ENCODE data around the gene SMG5.

The SMG5 gene

GRCh38 chr1:156291226-156292061 lies 8.8 kb upstream of the SMG5 start:
- TF ChIP-seq GATA2 (IDR thresholded peaks at IDR 0.05; ENCODE audit: low read depth, low read length) (no peak), GATA3 (IDR thresholded peaks at IDR 0.05; ENCODE audit: low read depth, low read length) (no peak)

- TF ChIP-seq GATA2 (IDR thresholded peaks at IDR 0.05; ENCODE audit: low read depth, low read length): no peak
Observed at GRCh38 chr1:156289857-156290256, 7.2 kb upstream of the SMG5 start.

GRCh38 chr1:156286061-156286460 lies 3.4 kb upstream of the SMG5 start:
- TF ChIP-seq GATA3 (IDR thresholded peaks at IDR 0.05; ENCODE audit: low read depth, low read length) (no peak), GATA2 (IDR thresholded peaks at IDR 0.05; ENCODE audit: low read depth, low read length) (no peak)

GRCh38 chr1:156285437-156285836 lies 2.8 kb upstream of the SMG5 start:
- TF ChIP-seq GATA2 (IDR thresholded peaks at IDR 0.05; ENCODE audit: low read depth, low read length) (no peak), GATA3 (IDR thresholded peaks at IDR 0.05; ENCODE audit: low read depth, low read length) (no peak)

- TF ChIP-seq GATA3 (IDR thresholded peaks at IDR 0.05; ENCODE audit: low read depth, low read length) (no peak), GATA2 (IDR thresholded peaks at IDR 0.05; ENCODE audit: low read depth, low read length) (no peak)
Observed at GRCh38 chr1:156284757-156285156, 2.1 kb upstream of the SMG5 start.

GRCh38 chr1:156284112-156284511 lies 1.5 kb upstream of the SMG5 start, which contains the start of gene TMEM79:
TMEM79 (plus strand) TSS chr1:156284325; CDS start chr1:156285227, 902 bp downstream.
- TF ChIP-seq GATA3 (IDR thresholded peaks at IDR 0.05; ENCODE audit: low read depth, low read length) (no peak), GATA2 (IDR thresholded peaks at IDR 0.05; ENCODE audit: low read depth, low read length) (no peak)

GRCh38 chr1:156283521-156283920 lies 896 bp upstream of the SMG5 start:
- no peak for TF ChIP-seq GATA2 (IDR thresholded peaks at IDR 0.05; ENCODE audit: low read depth, low read length)
- TF ChIP-seq GATA3 (IDR thresholded peaks at IDR 0.05; ENCODE audit: low read depth, low read length): no peak

- no peak for TF ChIP-seq GATA3 (IDR thresholded peaks at IDR 0.05; ENCODE audit: low read depth, low read length)
- TF ChIP-seq GATA2 (IDR thresholded peaks at IDR 0.05; ENCODE audit: low read depth, low read length): no peak
Observed at GRCh38 chr1:156281693-156282478, 739 bp downstream of the SMG5 start.

GRCh38 chr1:156281281-156281680 lies 1.3 kb downstream of the SMG5 start:
- TF ChIP-seq GATA3 (IDR thresholded peaks at IDR 0.05; ENCODE audit: low read depth, low read length) (no peak), GATA2 (IDR thresholded peaks at IDR 0.05; ENCODE audit: low read depth, low read length) (no peak)

- TF ChIP-seq GATA3 (IDR thresholded peaks at IDR 0.05; ENCODE audit: low read depth, low read length) (no peak), GATA2 (IDR thresholded peaks at IDR 0.05; ENCODE audit: low read depth, low read length) (no peak)
Observed at GRCh38 chr1:156279837-156280236, 2.8 kb downstream of the SMG5 start.

GRCh38 chr1:156276966-156277381 lies 5.7 kb downstream of the SMG5 start:
- TF ChIP-seq GATA2 (IDR thresholded peaks at IDR 0.05; ENCODE audit: low read depth, low read length): no peak
- TF ChIP-seq GATA3 (IDR thresholded peaks at IDR 0.05; ENCODE audit: low read depth, low read length): no peak

- TF ChIP-seq GATA3 (IDR thresholded peaks at IDR 0.05; ENCODE audit: low read depth, low read length) (no peak), GATA2 (IDR thresholded peaks at IDR 0.05; ENCODE audit: low read depth, low read length) (no peak)
Observed at GRCh38 chr1:156276532-156276931, 6.1 kb downstream of the SMG5 start.

GRCh38 chr1:156270314-156270713 lies 12.3 kb downstream of the SMG5 start:
- no peak for TF ChIP-seq GATA2 (IDR thresholded peaks at IDR 0.05; ENCODE audit: low read depth, low read length)
- TF ChIP-seq GATA3 (IDR thresholded peaks at IDR 0.05; ENCODE audit: low read depth, low read length): no peak

GRCh38 chr1:156268336-156268735 lies 14.3 kb downstream of the SMG5 start:
- TF ChIP-seq GATA3 (IDR thresholded peaks at IDR 0.05; ENCODE audit: low read depth, low read length) (no peak), GATA2 (IDR thresholded peaks at IDR 0.05; ENCODE audit: low read depth, low read length) (no peak)

GRCh38 chr1:156266051-156266450 lies 16.6 kb downstream of the SMG5 start:
- TF ChIP-seq GATA2 (IDR thresholded peaks at IDR 0.05; ENCODE audit: low read depth, low read length) (no peak), GATA3 (IDR thresholded peaks at IDR 0.05; ENCODE audit: low read depth, low read length) (no peak)
